ENCODE results near the gene THG1L. TPM values are rescaled to one million over a fixed set of nuclear protein-coding genes. Genes with fewer than 3 reads are reported as not detected.

Gene THG1L
- total RNA-seq, 1 experiment from 2014 or later, result 27.3 TPM

Other genes with a start within 250 kb of the THG1L start
- 30.0 and 48.7 TPM in 2 replicates for gene ADAM19, start 155.6 kb upstream of the THG1L start, total RNA-seq (2014; rRNA removed; shearing (Covaris generic))
- gene SOX30, start 79.0 kb upstream of the THG1L start, total RNA-seq (2014; rRNA removed; shearing (Covaris generic)), result 2.7 and 5.8 TPM in 2 replicates
- not detected in 2 replicates for gene C5orf52, start 59.9 kb upstream of the THG1L start, total RNA-seq (2014; rRNA removed; shearing (Covaris generic))
- 9.3 and 10.4 TPM in 2 replicates for gene LSM11, start 12.3 kb downstream of the THG1L start, total RNA-seq (2014; rRNA removed; shearing (Covaris generic))
- 79.4 and 95.4 TPM in 2 replicates for gene CLINT1, start 127.7 kb downstream of the THG1L start, total RNA-seq (2014; rRNA removed; shearing (Covaris generic))